ENCODE results near the gene VCY1B.
"Not testable (repeated sequence)": the region's sequence is repeated elsewhere in the genome, so short reads cannot be mapped to it uniquely, and the experiment has no call there.

The VCY1B gene

DNA sequence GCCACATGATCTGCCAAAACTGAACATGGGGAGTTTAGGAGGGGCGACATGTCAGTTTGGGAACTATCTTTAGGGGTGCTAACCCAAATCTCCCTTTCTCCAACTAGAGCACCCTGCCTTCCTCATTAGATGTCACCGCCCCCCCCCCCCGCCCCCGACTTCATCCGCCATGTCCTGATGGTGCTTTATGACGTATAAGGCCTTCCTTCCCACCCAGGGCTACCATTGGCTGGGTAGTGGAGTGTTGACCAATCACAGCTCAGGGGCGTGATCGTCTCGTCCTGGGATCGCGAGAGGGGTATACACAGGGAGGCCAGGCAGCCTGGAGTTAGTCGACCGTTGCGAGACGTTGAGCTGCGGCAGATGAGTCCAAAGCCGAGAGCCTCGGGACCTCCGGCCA is at the start of gene VCY1B:
Gene VCY1B, plus strand, starts transcription at position 301 of the 400 bp plus-strand sequence. Its CDS starts 63 bp downstream, at position 364.
- DNase-seq = not testable (repeated sequence)

DNA sequence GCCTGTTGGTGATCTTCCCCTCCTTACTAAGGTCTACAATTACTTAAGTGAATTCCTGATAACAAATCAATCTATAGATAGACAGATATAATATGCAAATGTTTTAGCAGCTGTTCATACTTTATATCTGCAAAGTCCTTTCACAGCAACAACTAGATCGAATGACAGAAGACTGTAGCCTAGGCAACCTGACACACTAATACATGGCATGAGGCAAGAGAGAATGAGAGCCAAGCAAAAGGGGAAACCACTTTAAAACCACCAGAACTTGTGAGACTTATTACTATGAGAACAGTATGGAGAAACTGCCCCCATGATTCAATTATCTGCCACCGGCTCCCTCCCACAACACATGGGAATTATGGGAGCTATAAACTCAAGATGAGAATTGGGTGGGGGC is 44.1 kb upstream of the VCY1B start:
- DNase-seq = not testable (repeated sequence)

DNA sequence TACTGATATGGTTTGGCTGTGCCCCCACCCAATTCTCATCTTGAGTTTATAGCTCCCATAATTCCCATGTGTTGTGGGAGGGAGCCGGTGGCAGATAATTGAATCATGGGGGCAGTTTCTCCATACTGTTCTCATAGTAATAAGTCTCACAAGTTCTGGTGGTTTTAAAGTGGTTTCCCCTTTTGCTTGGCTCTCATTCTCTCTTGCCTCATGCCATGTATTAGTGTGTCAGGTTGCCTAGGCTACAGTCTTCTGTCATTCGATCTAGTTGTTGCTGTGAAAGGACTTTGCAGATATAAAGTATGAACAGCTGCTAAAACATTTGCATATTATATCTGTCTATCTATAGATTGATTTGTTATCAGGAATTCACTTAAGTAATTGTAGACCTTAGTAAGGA is 25.6 kb upstream of the VCY1B start:
- not testable (repeated sequence) for DNase-seq

DNA sequence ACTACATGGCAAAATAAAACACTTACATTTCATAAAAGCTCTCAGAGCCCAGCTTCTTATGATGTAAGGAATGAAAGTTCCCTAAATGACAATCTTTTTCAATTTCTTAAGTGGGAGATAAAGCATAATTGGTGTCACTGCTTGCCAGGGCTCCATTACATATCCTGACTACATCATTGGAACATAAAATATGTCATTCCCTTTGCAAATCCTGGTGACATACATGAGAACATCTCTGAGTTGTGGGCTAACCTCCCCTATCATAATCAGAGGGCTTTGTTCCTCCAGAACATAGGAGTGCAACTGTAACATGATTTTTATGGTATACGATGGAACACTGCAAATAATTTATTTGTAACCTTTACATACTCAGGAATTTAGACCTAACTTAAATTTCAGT is 29.9 kb downstream of the VCY1B start:
- DNase-seq = no peak
